Sigmoid colon (tissue), 7 donors: ENCODE data around the gene RASGRF2. TPM values are rescaled to one million over a fixed set of nuclear protein-coding genes. Genes with fewer than 3 reads are reported as not detected.
A peak's percentile ranks its signal among the peaks of the same experiment; 100 is the strongest.

Source experiments
- DNase-seq: peaks from one replicate; pipeline ENCODE4 v3.0.0-alpha.2; 2019
- H3K27ac ChIP-seq, 4 donors: fragments of 200-600 bp; sonication (generic); one replicate each; pipeline ENCODE4 v1.5.1; 2016 to 2019; ENCODE audit warnings: mild to moderate bottlenecking in 1 of 4
- H3K27me3 ChIP-seq, 3 donors: fragments of 200-600 bp; sonication (generic); one replicate each; pipeline ENCODE4 v1.5.1; 2019; ENCODE audit warnings: mild to moderate bottlenecking in 1 of 3
- H3K36me3 ChIP-seq, 4 donors: fragments of 200-600 bp; sonication (generic); one replicate each; pipeline ENCODE4 v1.5.1; 2016 to 2019
- H3K4me1 ChIP-seq, 4 donors: fragments of 200-600 bp; sonication (generic); one replicate each; pipeline ENCODE4 v1.5.1; 2017 to 2019
- H3K4me3 ChIP-seq, 4 donors: fragments of 200-600 bp; sonication (generic); one replicate each; pipeline ENCODE4 v1.5.1; 2017 to 2019; ENCODE audit warnings: mild to moderate bottlenecking in 2 of 4, moderate library complexity in 1 of 4
- H3K9me3 ChIP-seq, 4 donors: fragments of 200-600 bp in 3 of 4; sonication (generic) in 3 of 4; one replicate each; pipeline versions ENCODE4 v1.5.1 to v1.6.1; 2013 to 2019
- EP300 ChIP-seq, 4 donors: sonication (generic); formaldehyde crosslinking; IDR thresholded peaks; one replicate each; pipeline ENCODE4 v1.6.1; 2017; ENCODE audit warnings: antibody characterized with exemption in 4 of 4
- POLR2A ChIP-seq, 2 donors: fragments of 450-650 bp; IDR thresholded peaks; one replicate each; pipeline ENCODE4 v1.6.1; 2016; ENCODE audit warnings: antibody characterized with exemption in 2 of 2, mild to moderate bottlenecking in 2 of 2, moderate library complexity in 2 of 2
- POLR2AphosphoS5 ChIP-seq, 4 donors: sonication (generic); formaldehyde crosslinking; IDR thresholded peaks; one replicate each; pipeline ENCODE4 v1.6.1; 2017; ENCODE audit warnings: antibody characterized with exemption in 4 of 4
- WGBS, 2 donors: extraction: QIAGEN DNeasy Blood & Tissue Kit; methylation state at CpG; one replicate each; pipeline ENCODE4 v1.1.7; 2013; 5-methylcytosine and 5-hydroxymethylcytosine counted together
- intact Hi-C: fragments of 100-400 bp; cut with DNase I; formaldehyde crosslinking; loops from one replicate; pipeline ENCODE4 v1.15.1; 2023
- polyA plus RNA-seq, 3 donors: library from polyadenylated mRNA; stranded (reverse); fragments of 200-250 nt; gene quantifications; one replicate each; pipeline ENCODE4 v1.2.3, GENCODE V29; 2013
- total RNA-seq, 4 donors: library from RNA; depleted of rRNA; stranded (reverse); fragments of >200 nt; gene quantifications; one replicate each; pipeline ENCODE4 v1.1.0, GENCODE V29; 2016
- TF ChIP-seq, protein P1 (sequence below), 4 experiments: fragments of 450-650 bp in 3 of 4; fragments of 200-600 bp in 1 of 4; IDR thresholded peaks; one replicate each; pipeline ENCODE4 v1.5.1; 2016 to 2019; ENCODE audit warnings: antibody characterized with exemption in 4 of 4, mild to moderate bottlenecking in 3 of 4, moderate library complexity in 2 of 4
- donor health status: healthy with polysubstance abuse.
- donor health status: Bipolar disorder and iron deficiency.
- donor health status: healthy.

Gene RASGRF2, protein sequence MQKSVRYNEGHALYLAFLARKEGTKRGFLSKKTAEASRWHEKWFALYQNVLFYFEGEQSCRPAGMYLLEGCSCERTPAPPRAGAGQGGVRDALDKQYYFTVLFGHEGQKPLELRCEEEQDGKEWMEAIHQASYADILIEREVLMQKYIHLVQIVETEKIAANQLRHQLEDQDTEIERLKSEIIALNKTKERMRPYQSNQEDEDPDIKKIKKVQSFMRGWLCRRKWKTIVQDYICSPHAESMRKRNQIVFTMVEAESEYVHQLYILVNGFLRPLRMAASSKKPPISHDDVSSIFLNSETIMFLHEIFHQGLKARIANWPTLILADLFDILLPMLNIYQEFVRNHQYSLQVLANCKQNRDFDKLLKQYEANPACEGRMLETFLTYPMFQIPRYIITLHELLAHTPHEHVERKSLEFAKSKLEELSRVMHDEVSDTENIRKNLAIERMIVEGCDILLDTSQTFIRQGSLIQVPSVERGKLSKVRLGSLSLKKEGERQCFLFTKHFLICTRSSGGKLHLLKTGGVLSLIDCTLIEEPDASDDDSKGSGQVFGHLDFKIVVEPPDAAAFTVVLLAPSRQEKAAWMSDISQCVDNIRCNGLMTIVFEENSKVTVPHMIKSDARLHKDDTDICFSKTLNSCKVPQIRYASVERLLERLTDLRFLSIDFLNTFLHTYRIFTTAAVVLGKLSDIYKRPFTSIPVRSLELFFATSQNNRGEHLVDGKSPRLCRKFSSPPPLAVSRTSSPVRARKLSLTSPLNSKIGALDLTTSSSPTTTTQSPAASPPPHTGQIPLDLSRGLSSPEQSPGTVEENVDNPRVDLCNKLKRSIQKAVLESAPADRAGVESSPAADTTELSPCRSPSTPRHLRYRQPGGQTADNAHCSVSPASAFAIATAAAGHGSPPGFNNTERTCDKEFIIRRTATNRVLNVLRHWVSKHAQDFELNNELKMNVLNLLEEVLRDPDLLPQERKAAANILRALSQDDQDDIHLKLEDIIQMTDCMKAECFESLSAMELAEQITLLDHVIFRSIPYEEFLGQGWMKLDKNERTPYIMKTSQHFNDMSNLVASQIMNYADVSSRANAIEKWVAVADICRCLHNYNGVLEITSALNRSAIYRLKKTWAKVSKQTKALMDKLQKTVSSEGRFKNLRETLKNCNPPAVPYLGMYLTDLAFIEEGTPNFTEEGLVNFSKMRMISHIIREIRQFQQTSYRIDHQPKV (N-terminal part only)
- total RNA-seq (1 to 10 TPM; 6.8 to 9.5 (median 7.3) TPM), polyA plus RNA-seq (1 to 10 TPM in 1 of 3 donors, under 1 TPM in 2; under 0.01 to 1.9 (median 0.23) TPM)

DNA sequence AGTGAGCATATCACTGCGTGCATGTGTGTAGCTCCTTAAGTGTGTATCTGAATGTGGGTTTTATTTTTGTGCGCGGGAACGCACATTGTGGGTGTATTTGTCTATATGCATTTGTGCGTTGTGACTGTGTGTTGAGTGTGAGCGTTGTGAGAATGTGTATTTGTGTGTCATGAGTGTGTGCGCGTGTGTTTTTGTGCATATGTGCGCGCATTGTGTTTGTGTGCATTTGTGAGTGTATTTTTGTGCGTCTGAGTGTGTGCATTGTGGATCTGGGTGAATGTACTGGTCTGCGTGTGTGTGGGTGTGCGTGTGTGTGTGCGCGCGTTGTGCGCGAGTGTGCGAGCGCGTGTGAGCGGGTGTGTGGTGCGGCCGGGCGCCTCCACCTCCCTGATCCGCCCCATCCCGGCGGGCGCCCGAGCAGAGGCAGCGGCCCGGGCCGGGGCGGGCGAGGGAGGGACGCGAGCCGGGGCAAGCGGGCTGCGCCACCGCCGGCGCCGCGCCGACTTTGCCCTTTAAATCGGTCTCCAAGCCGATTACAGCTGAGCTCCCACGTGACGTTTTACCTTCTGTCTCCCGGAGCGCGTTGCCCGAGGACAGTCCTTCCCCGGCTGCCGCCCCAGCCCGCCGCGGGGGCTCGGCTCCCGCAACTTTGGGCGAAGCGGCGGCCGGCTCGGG lies at the start of gene RASGRF2:
Gene RASGRF2 (plus strand): TSS at position 596 of the 675 bp plus-strand sequence. CDS start 376 bp downstream, outside the sequence.
- peak within 1 kb of the TSS; percentile 68 to 75 (median 72) for H3K27ac ChIP-seq
- H3K4me3 ChIP-seq, result peak within 1 kb of the TSS; percentile 37 to 55 (median 51)
- intact Hi-C loops, result loop anchor here (5.0 to 10.0 kb wide), 4 partner anchors 105 to 235 kb away; no protein-coding TSS in a partner anchor
- 11 to 13% methylated on average over 66 of the region's 66 CpGs for WGBS, 2 donors
- H3K27me3 ChIP-seq, result peaks cover 0 to 39% (median 16%) of the 10 kb centered on the region in 3 donors
- no peaks in the 10 kb centered on the region for H3K36me3 ChIP-seq
- TF ChIP-seq POLR2AphosphoS5 (IDR thresholded peaks at IDR 0.05), result peak in 2 of 4 donors; percentile 13 to 32
- TF ChIP-seq EP300 (IDR thresholded peaks at IDR 0.05), result no peak
- H3K9me3 ChIP-seq, result no peaks in the 10 kb centered on the region
- DNase-seq, result peak; percentile 65
- H3K4me1 ChIP-seq, result peaks cover 0 to 13% (median 8%) of the 10 kb centered on the region in 4 donors

DNA sequence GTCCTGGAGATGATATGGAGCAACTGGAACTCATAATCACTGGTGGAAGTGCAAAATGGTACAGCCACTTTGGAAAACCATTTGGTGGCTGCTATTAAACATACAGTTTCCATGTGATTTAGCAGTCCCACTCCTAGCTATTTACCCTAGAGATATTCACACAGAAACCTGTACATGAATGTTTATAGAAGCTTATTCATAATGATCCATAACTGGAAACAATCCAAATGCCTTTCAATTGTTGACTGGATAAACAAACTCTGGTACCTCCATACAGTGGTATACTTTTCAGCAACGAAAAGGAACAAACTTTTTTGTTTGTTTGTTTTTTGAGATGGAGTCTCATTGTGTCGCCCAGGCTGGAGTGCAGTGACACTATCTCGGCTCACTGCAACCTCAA lies 47.7 kb upstream of the RASGRF2 start:
- no peak for DNase-seq
- 80 to 93% methylated on average over 3 of the region's 3 CpGs for WGBS, 2 donors
- intact Hi-C loops, result no loop called here
- no peak for TF ChIP-seq EP300 (IDR thresholded peaks at IDR 0.05)
- TF ChIP-seq, protein P1, sequence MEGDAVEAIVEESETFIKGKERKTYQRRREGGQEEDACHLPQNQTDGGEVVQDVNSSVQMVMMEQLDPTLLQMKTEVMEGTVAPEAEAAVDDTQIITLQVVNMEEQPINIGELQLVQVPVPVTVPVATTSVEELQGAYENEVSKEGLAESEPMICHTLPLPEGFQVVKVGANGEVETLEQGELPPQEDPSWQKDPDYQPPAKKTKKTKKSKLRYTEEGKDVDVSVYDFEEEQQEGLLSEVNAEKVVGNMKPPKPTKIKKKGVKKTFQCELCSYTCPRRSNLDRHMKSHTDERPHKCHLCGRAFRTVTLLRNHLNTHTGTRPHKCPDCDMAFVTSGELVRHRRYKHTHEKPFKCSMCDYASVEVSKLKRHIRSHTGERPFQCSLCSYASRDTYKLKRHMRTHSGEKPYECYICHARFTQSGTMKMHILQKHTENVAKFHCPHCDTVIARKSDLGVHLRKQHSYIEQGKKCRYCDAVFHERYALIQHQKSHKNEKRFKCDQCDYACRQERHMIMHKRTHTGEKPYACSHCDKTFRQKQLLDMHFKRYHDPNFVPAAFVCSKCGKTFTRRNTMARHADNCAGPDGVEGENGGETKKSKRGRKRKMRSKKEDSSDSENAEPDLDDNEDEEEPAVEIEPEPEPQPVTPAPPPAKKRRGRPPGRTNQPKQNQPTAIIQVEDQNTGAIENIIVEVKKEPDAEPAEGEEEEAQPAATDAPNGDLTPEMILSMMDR (IDR thresholded peaks at IDR 0.05), result no peak
- TF ChIP-seq POLR2A (IDR thresholded peaks at IDR 0.05), result no peak
- no peak for TF ChIP-seq POLR2AphosphoS5 (IDR thresholded peaks at IDR 0.05)
- Histone ChIP-seq H3K36me3 (no peaks in the 10 kb centered on the region), H3K27ac (no peak overlapping the region), H3K4me3 (no peak overlapping the region), H3K27me3 (no peaks in the 10 kb centered on the region), H3K9me3 (no peaks in the 10 kb centered on the region), H3K4me1 (no peaks in the 10 kb centered on the region)

DNA sequence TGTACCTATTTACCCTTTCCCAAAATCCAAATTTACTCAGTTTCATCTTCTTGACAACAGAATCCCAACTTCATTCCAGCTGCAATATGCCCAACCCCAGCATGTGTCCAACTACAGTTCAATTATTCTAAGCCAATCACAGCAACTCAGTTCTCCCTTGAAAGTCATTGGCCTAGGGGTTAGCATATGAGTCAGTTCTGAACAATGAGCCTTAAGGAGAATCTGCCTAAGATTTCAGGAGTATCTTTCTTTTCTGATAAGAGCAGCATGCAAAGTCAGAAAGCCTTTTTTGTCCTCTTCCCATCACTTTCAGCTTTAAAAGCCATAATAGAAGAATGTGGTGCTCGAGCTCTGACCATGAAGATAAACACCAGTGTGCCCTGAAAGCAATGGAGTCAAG lies 44.4 kb upstream of the RASGRF2 start:
- Histone ChIP-seq H3K9me3 (no peaks in the 10 kb centered on the region), H3K27me3 (no peaks in the 10 kb centered on the region), H3K4me1 (no peaks in the 10 kb centered on the region), H3K27ac (no peak overlapping the region), H3K4me3 (no peak overlapping the region), H3K36me3 (no peaks in the 10 kb centered on the region)
- intact Hi-C loops, result no loop called here
- 88% methylated on average over 1 of the region's 1 CpG for WGBS, 2 donors
- TF ChIP-seq, protein P1 (IDR thresholded peaks at IDR 0.05), result no peak
- TF ChIP-seq EP300 (IDR thresholded peaks at IDR 0.05) (no peak), POLR2AphosphoS5 (IDR thresholded peaks at IDR 0.05) (no peak), POLR2A (IDR thresholded peaks at IDR 0.05) (no peak)
- DNase-seq, result no peak

- no peak for DNase-seq
- Histone ChIP-seq H3K4me3 (no peak overlapping the region), H3K9me3 (no peaks in the 10 kb centered on the region), H3K4me1 (no peaks in the 10 kb centered on the region), H3K27ac (no peak overlapping the region), H3K36me3 (no peaks in the 10 kb centered on the region), H3K27me3 (no peaks in the 10 kb centered on the region)
- intact Hi-C loops, result no loop called here
- TF ChIP-seq, protein P1 (IDR thresholded peaks at IDR 0.05), result no peak
- no peak for TF ChIP-seq EP300 (IDR thresholded peaks at IDR 0.05)
- WGBS, 2 donors, result 95 to 97% methylated on average over 4 of the region's 4 CpGs
Observed at GRCh38 chr5:80916676-80917075, 43.5 kb upstream of the RASGRF2 start.
